Mesenchymal stem cell (in vitro differentiated cells and primary cell): ENCODE data around the gene RTEL1.
"Not testable (repeated sequence)": the region's sequence is repeated elsewhere in the genome, so short reads cannot be mapped to it uniquely, and the experiment has no call there.

Experiments
- DNase-seq: peaks from one replicate; pipeline ENCODE4 v3.0.0-alpha.2; 2013
- H2AFZ ChIP-seq: one replicate; pipeline ENCODE4 v1.6.1; 2013; ENCODE audit warnings: low read depth, mild to moderate bottlenecking, control low read depth, inconsistent platforms, low read length, moderate library complexity
- H2AK5ac ChIP-seq: 2 replicates; pipeline ENCODE4 v1.6.1; 2013; ENCODE audit warnings: low read length, moderate library complexity, mild to moderate bottlenecking, inconsistent platforms; ENCODE audit not compliant: severe bottlenecking
- H2BK120ac ChIP-seq: one replicate; pipeline ENCODE4 v1.6.1; 2013; ENCODE audit warnings: low read depth, mild to moderate bottlenecking, inconsistent platforms, low read length, moderate library complexity
- H2BK12ac ChIP-seq, 2 experiments: one replicate each; pipeline ENCODE4 v1.6.1; 2013; ENCODE audit warnings: inconsistent platforms in 2 of 2, low read length in 2 of 2, mild to moderate bottlenecking in 2 of 2, moderate library complexity in 2 of 2, control low read depth in 1 of 2
- H2BK15ac ChIP-seq: one replicate; pipeline ENCODE4 v1.6.1; 2013; ENCODE audit warnings: mild to moderate bottlenecking, low read depth, inconsistent platforms; ENCODE audit not compliant: poor library complexity, severe bottlenecking
- H2BK5ac ChIP-seq: 2 replicates; pipeline ENCODE4 v1.6.1; 2013; ENCODE audit warnings: low read depth, mild to moderate bottlenecking, low read length, control low read depth, inconsistent platforms; ENCODE audit not compliant: poor library complexity, severe bottlenecking
- H3K14ac ChIP-seq, 2 experiments: one replicate each; pipeline ENCODE4 v1.6.1; 2013; ENCODE audit warnings: inconsistent platforms in 2 of 2, low read length in 2 of 2, control low read depth in 1 of 2, mild to moderate bottlenecking in 1 of 2, moderate library complexity in 1 of 2
- H3K18ac ChIP-seq, 2 experiments: one replicate each; pipeline ENCODE4 v1.6.1; 2013; ENCODE audit warnings: inconsistent platforms in 2 of 2, low read length in 2 of 2, control low read depth in 1 of 2, low read depth in 1 of 2, mild to moderate bottlenecking in 1 of 2
- H3K23ac ChIP-seq, 2 experiments: one replicate each; pipeline ENCODE4 v1.6.1; 2013; ENCODE audit warnings: inconsistent platforms in 2 of 2, low read length in 2 of 2, mild to moderate bottlenecking in 2 of 2, moderate library complexity in 2 of 2, control low read depth in 1 of 2
- H3K27ac ChIP-seq: 2 replicates; pipeline ENCODE4 v1.5.1; 2013; ENCODE audit warnings: mild to moderate bottlenecking, moderate library complexity, low read length, control low read depth, inconsistent platforms; ENCODE audit not compliant: poor library complexity, severe bottlenecking
- H3K27me3 ChIP-seq, 2 experiments: 2 replicates each; pipeline versions ENCODE4 v1.6.1 to v1.7.0; 2013; ENCODE audit warnings: low read length in 2 of 2, mild to moderate bottlenecking in 2 of 2, moderate library complexity in 2 of 2, control low read depth in 1 of 2, inconsistent platforms in 1 of 2; ENCODE audit not compliant: control insufficient read depth in 1 of 2, insufficient read depth in 1 of 2
- H3K36me3 ChIP-seq, 2 experiments: 2 replicates each; pipeline versions ENCODE4 v1.6.1 to v1.7.0; 2013; ENCODE audit warnings: low read length in 2 of 2, control low read depth in 1 of 2, inconsistent platforms in 1 of 2, low read depth in 1 of 2, mild to moderate bottlenecking in 1 of 2; ENCODE audit not compliant: insufficient read depth in 2 of 2, control insufficient read depth in 1 of 2
- H3K4ac ChIP-seq, 2 experiments: one replicate each; pipeline ENCODE4 v1.6.1; 2013; ENCODE audit warnings: inconsistent platforms in 2 of 2, low read length in 2 of 2, mild to moderate bottlenecking in 2 of 2, moderate library complexity in 2 of 2, control low read depth in 1 of 2, low read depth in 1 of 2
- H3K4me1 ChIP-seq: 2 replicates; pipeline ENCODE4 v1.6.1; 2013; ENCODE audit warnings: low read depth, low read length, control low read depth; ENCODE audit not compliant: control insufficient read depth, insufficient read depth
- H3K4me2 ChIP-seq: 2 replicates; pipeline ENCODE4 v1.6.1; 2013; ENCODE audit warnings: low read length, mild to moderate bottlenecking, inconsistent platforms; ENCODE audit not compliant: poor library complexity, severe bottlenecking
- H3K4me3 ChIP-seq, 2 experiments: 2 replicates each; pipeline versions ENCODE4 v1.5.1 to v1.7.0; 2013; ENCODE audit warnings: low read length in 2 of 2, mild to moderate bottlenecking in 2 of 2, control low read depth in 1 of 2, low read depth in 1 of 2; ENCODE audit not compliant: insufficient read depth in 1 of 2
- H3K79me1 ChIP-seq: replicated peaks from 2 replicates; pipeline ENCODE4 v1.6.1; 2013; ENCODE audit warnings: mild to moderate bottlenecking, control low read depth, low read length, inconsistent platforms; ENCODE audit not compliant: poor library complexity, severe bottlenecking
- H3K9ac ChIP-seq: 2 replicates; pipeline ENCODE4 v1.7.0; 2013; ENCODE audit warnings: mild to moderate bottlenecking, low read length, moderate library complexity
- H3K9me3 ChIP-seq: 2 replicates; pipeline ENCODE4 v1.7.0; 2013; ENCODE audit warnings: mild to moderate bottlenecking, low read length; ENCODE audit not compliant: control insufficient read depth
- H4K8ac ChIP-seq: one replicate; pipeline ENCODE4 v1.6.1; 2013; ENCODE audit warnings: inconsistent platforms, mild to moderate bottlenecking, low read length, moderate library complexity
- H4K91ac ChIP-seq: one replicate; pipeline ENCODE4 v1.6.1; 2013; ENCODE audit warnings: mild to moderate bottlenecking, low read length, inconsistent platforms
- WGBS: methylation state at CpG from one replicate; pipeline ENCODE4 v1.1.7; 2013; ENCODE audit warnings: mixed read lengths; 5-methylcytosine and 5-hydroxymethylcytosine counted together

The RTEL1 gene

DNA sequence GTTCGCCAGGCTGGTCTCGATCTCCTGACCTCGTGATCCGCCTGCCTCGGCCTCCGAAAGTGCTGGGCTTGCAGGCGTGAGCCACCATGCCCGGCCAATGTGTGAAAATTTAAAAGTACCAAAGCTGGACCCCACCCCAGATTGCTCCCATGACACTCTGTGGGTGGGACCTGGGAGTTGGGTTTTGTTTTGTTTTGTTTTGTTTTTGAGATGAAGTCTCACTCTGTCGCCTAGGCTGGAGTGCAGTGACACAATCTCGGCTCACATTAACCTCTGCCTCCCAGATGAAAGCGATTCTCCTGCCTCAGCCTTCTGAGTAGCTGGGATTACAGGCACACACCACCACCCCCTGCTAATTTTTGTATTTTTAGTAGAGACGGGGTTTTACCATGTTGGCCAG lies 13.6 kb downstream of the RTEL1 start:
- H2AFZ ChIP-seq, H4K91ac ChIP-seq, DNase-seq, H2AK5ac ChIP-seq, H3K18ac ChIP-seq, H2BK15ac ChIP-seq, H3K4me3 ChIP-seq, H3K27ac ChIP-seq, H3K79me1 ChIP-seq, H3K4me2 ChIP-seq, H2BK120ac ChIP-seq, H3K9me3 ChIP-seq, H2BK5ac ChIP-seq, H2BK12ac ChIP-seq, H3K23ac ChIP-seq, H3K4ac ChIP-seq, H4K8ac ChIP-seq, H3K4me1 ChIP-seq, H3K14ac ChIP-seq, H3K27me3 ChIP-seq, H3K9ac ChIP-seq: not testable (repeated sequence)
- WGBS, result 97% methylated on average over 9 of the region's 12 CpGs
- peaks cover 69 to 70% of the 10 kb centered on the region in 2 experiments for H3K36me3 ChIP-seq

DNA sequence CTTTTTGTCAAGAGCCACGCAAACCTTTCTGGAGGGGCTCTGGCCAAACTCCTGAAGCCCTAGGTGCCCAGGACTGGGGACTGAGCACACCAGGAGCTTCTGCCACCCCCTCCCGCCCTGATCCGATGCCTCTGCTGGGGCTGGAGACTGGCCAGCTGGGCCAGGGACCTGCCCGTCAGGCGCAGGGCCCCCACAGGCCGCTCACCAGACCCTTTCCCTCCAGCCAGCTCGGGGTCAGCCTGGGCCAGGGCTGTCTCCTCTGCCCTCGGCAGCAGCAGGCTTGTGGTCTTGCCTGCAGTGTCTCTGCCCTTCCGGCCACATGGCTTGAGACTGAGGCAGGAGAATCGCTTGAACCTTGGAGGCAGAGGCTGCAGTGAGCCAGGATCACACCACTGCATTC lies 14.6 kb downstream of the RTEL1 start:
- H3K4me1 ChIP-seq, result peaks cover 1% of the 10 kb centered on the region
- no peak overlapping the region for H3K4ac ChIP-seq
- DNase-seq, result no peak
- peak overlapping the region; percentile 18 for H4K91ac ChIP-seq
- H2BK12ac ChIP-seq, result no peak overlapping the region
- no peak overlapping the region for H3K14ac ChIP-seq
- no peak overlapping the region for H2BK5ac ChIP-seq
- H2AK5ac ChIP-seq, result no peak overlapping the region
- peaks cover 3% of the 10 kb centered on the region for H3K79me1 ChIP-seq
- H3K18ac ChIP-seq, result no peak overlapping the region
- peaks cover 68 to 69% of the 10 kb centered on the region in 2 experiments for H3K36me3 ChIP-seq
- H4K8ac ChIP-seq, result no peak overlapping the region
- no peak overlapping the region for H3K4me3 ChIP-seq
- H2BK120ac ChIP-seq, result no peak overlapping the region
- H3K9ac ChIP-seq, result no peak overlapping the region
- no peaks in the 10 kb centered on the region for H3K9me3 ChIP-seq
- no peak overlapping the region for H3K23ac ChIP-seq
- no peaks in the 10 kb centered on the region for H3K27me3 ChIP-seq
- H2BK15ac ChIP-seq, result no peak overlapping the region
- WGBS, result 99% methylated on average over 10 of the region's 10 CpGs
- no peak overlapping the region for H2AFZ ChIP-seq
- H3K27ac ChIP-seq, result no peak overlapping the region
- H3K4me2 ChIP-seq, result no peak overlapping the region

DNA sequence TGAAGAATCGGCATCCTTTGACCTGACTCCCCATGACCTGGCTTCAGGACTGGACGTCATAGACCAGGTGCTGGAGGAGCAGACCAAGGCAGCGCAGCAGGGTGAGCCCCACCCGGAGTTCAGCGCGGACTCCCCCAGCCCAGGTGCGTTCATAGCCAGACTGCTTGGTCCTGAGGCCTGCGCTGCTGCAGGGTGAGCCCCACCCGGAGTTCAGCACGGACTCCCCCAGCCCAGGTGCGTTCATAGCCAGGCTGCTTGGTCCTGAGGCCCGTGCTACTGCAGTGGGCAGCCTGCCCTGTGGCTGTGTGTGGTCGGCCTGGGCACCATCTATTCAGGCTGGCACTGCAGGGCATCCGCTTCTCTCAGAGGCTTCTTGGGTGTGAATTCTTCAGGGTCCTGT lies 15.8 kb downstream of the RTEL1 start:
- Histone ChIP-seq H3K23ac (no peak overlapping the region), H2BK15ac (no peak overlapping the region), H4K8ac (no peak overlapping the region), H2AK5ac (no peak overlapping the region), H3K9me3 (no peaks in the 10 kb centered on the region), H3K18ac (no peak overlapping the region), H3K79me1 (peaks cover 3% of the 10 kb centered on the region), H3K4ac (no peak overlapping the region), H3K36me3 (peaks cover 67 to 69% of the 10 kb centered on the region in 2 experiments), H2AFZ (no peak overlapping the region), H2BK12ac (no peak overlapping the region), H3K27ac (no peak overlapping the region), H2BK120ac (no peak overlapping the region), H2BK5ac (no peak overlapping the region), H3K4me1 (peaks cover 1% of the 10 kb centered on the region), H4K91ac (no peak overlapping the region), H3K27me3 (no peaks in the 10 kb centered on the region), H3K4me2 (no peak overlapping the region), H3K4me3 (no peak overlapping the region), H3K9ac (no peak overlapping the region), H3K14ac (no peak overlapping the region)
- WGBS, result 97% methylated on average over 14 of the region's 14 CpGs
- DNase-seq, result no peak

DNA sequence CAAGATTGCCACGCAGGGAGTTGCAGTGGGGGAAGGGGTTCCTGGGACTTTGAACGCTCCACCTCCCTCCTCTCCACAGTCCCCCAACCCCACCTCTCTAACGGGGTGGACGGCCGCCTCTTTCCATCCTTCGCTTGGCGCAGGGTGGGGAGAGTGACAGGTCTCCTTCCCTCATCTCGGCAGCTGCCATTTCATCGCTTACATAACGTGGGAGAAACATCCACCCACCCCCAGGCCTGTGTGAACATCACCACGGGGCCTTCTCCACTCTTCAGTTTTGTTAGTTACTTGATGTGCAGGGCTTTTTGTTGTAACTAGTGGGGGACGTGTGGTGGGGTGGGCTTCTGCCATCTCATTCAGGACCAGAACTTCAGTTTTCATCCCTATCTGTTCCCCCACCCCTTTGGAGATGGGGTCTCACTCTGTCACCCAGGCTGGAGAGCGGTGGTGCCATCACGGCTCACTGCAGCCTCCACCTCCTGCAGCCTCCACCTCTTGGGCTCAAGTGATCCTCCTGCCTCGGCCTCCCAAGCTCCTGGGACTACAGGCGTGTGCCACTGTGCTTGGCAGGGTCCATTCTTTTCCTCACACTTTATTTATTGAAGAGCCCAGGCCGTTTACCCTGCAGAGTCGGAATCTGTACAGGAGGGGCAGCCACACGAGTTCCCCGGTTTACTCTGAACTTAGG lies 17.7 kb downstream of the RTEL1 start:
- Histone ChIP-seq H3K36me3 (peaks cover 69 to 80% of the 10 kb centered on the region in 2 experiments), H2BK12ac (no peak overlapping the region), H3K4me2 (no peak overlapping the region), H3K14ac (no peak overlapping the region), H3K9ac (no peak overlapping the region), H2BK5ac (no peak overlapping the region), H4K91ac (no peak overlapping the region), H3K4me1 (peaks cover 6% of the 10 kb centered on the region), H2BK120ac (no peak overlapping the region), H2AFZ (no peak overlapping the region), H3K9me3 (no peaks in the 10 kb centered on the region), H2BK15ac (no peak overlapping the region), H4K8ac (peak overlapping the region; percentile 14), H3K27ac (no peak overlapping the region), H3K27me3 (no peaks in the 10 kb centered on the region), H3K18ac (no peak overlapping the region), H3K23ac (no peak overlapping the region), H2AK5ac (no peak overlapping the region), H3K79me1 (peaks cover 3% of the 10 kb centered on the region), H3K4ac (no peak overlapping the region), H3K4me3 (no peak overlapping the region)
- DNase-seq, result no peak
- 97% methylated on average over 18 of the region's 20 CpGs for WGBS
